NCI-H1092 (cell line): ENCODE data around the gene NR3C2.
"Not testable (repeated sequence)": the region's sequence is repeated elsewhere in the genome, so short reads cannot be mapped to it uniquely, and the experiment has no call there.

ENCODE experiments used
- DNase-seq: peaks from one replicate; lab custom pipeline; 2025; lab: John Stamatoyannopoulos, UW

NR3C2 gene

GRCh38 chr4:148369919-148370318 lies 72.3 kb downstream of the NR3C2 start:
- DNase-seq: no peak

GRCh38 chr4:148367756-148368155 lies 74.5 kb downstream of the NR3C2 start:
- DNase-seq: no peak

- DNase-seq: no peak
These were observed 76.0 kb downstream of the NR3C2 start for GRCh38 chr4:148366251-148366650.

- DNase-seq: no peak
These were observed 77.7 kb downstream of the NR3C2 start for GRCh38 chr4:148364525-148364924.

GRCh38 chr4:148359769-148360168 lies 82.4 kb downstream of the NR3C2 start:
- no peak for DNase-seq

GRCh38 chr4:148355442-148356123 lies 86.6 kb downstream of the NR3C2 start:
- DNase-seq: no peak

- no peak for DNase-seq
These were observed 88.0 kb downstream of the NR3C2 start for GRCh38 chr4:148354186-148354585.

GRCh38 chr4:148353571-148353970 lies 88.6 kb downstream of the NR3C2 start:
- no peak for DNase-seq

- DNase-seq: no peak
These were observed 93.1 kb downstream of the NR3C2 start for GRCh38 chr4:148349153-148349552.

- DNase-seq: no peak
These were observed 95.6 kb downstream of the NR3C2 start for GRCh38 chr4:148346657-148347056.

GRCh38 chr4:148345509-148345908 lies 96.7 kb downstream of the NR3C2 start:
- no peak for DNase-seq

- DNase-seq: no peak
These were observed 97.3 kb downstream of the NR3C2 start for GRCh38 chr4:148344941-148345340.

- DNase-seq: no peak
These were observed 97.9 kb downstream of the NR3C2 start for GRCh38 chr4:148344352-148344751.

GRCh38 chr4:148341980-148342800 lies 100.0 kb downstream of the NR3C2 start:
- DNase-seq: no peak

GRCh38 chr4:148335133-148335532 lies 107.1 kb downstream of the NR3C2 start:
- DNase-seq: no peak

GRCh38 chr4:148333265-148333664 lies 108.9 kb downstream of the NR3C2 start:
- no peak for DNase-seq

- no peak for DNase-seq
These were observed 109.7 kb downstream of the NR3C2 start for GRCh38 chr4:148332486-148332885.

GRCh38 chr4:148330724-148331123 lies 111.5 kb downstream of the NR3C2 start:
- no peak for DNase-seq

- DNase-seq: no peak
These were observed 112.1 kb downstream of the NR3C2 start for GRCh38 chr4:148330161-148330560.

GRCh38 chr4:148329751-148330150 lies 112.5 kb downstream of the NR3C2 start:
- DNase-seq: no peak

- no peak for DNase-seq
These were observed 114.5 kb downstream of the NR3C2 start for GRCh38 chr4:148327683-148328082.

GRCh38 chr4:148323316-148323715 lies 118.9 kb downstream of the NR3C2 start:
- not testable (repeated sequence) for DNase-seq

GRCh38 chr4:148315049-148315448 lies 127.2 kb downstream of the NR3C2 start:
- DNase-seq: no peak
